GF-D8 (cell line): Measurements from ENCODE around the gene ATOH8.
"Not testable (repeated sequence)": the region's sequence is repeated elsewhere in the genome, so short reads cannot be mapped to it uniquely, and the experiment has no call there.

Experiments used
- DNase-seq: peaks from one replicate; lab custom pipeline; 2025; lab: John Stamatoyannopoulos, UW

ATOH8 gene, protein sequence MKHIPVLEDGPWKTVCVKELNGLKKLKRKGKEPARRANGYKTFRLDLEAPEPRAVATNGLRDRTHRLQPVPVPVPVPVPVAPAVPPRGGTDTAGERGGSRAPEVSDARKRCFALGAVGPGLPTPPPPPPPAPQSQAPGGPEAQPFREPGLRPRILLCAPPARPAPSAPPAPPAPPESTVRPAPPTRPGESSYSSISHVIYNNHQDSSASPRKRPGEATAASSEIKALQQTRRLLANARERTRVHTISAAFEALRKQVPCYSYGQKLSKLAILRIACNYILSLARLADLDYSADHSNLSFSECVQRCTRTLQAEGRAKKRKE

DNA sequence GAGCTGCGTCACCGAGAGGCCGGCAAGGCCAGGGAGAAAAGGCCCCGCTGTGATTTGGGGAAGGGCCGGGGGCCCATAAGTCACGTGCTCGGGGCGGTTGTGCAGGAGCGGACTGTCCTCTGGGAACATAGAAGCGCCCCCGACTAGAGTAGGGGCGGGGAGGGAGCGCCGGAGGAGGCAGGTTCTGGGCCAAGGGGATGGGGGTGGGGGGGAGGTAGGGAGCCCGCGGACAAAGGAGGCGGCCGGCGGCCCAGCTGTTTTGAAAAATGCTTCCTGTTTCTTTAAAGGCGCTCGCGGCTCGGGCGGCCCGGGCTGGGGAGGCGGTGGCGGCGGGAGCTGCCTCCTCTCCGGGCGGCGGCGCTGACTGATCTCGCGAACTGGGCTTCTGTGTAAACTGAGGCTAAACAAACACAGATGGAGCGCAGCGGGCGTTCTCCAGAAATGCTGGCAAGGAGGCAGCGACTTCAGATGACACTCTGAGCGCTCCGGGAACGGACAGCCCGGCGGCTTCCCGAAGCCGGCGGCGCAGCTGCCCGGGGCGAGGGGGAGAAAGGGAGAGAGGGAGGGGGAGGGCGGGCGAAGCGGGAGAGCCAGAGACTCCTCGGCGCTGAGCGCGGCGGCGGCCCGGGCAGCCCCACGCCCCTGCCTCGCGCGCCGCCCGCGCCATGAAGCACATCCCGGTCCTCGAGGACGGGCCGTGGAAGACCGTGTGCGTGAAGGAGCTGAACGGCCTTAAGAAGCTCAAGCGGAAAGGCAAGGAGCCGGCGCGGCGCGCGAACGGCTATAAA lies at the start of gene ATOH8:
TSS of gene ATOH8 (plus strand) at position 467 of the 788 bp plus-strand sequence. CDS start at position 666, 199 bp downstream.
- peak; percentile 2 for DNase-seq

DNA sequence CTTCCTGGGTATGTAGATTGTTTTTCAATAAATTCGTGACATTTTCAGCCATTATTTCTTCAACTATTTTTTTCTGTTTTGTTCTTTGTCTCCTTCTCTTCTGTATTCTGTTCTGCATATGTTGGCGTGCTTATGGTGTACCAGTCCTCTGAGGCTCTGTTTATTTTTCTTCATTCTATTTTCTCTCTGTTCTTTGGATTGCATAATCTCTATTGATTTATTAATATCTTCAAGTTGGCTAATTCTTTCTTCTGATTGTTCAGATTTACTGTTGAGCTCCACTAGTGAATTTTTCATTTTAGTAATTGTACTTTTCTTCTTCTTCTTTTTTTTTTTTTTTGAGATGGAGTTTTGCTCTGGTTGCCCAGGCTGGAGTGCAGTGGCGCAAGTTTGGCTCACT lies 49.8 kb upstream of the ATOH8 start:
- no peak for DNase-seq

DNA sequence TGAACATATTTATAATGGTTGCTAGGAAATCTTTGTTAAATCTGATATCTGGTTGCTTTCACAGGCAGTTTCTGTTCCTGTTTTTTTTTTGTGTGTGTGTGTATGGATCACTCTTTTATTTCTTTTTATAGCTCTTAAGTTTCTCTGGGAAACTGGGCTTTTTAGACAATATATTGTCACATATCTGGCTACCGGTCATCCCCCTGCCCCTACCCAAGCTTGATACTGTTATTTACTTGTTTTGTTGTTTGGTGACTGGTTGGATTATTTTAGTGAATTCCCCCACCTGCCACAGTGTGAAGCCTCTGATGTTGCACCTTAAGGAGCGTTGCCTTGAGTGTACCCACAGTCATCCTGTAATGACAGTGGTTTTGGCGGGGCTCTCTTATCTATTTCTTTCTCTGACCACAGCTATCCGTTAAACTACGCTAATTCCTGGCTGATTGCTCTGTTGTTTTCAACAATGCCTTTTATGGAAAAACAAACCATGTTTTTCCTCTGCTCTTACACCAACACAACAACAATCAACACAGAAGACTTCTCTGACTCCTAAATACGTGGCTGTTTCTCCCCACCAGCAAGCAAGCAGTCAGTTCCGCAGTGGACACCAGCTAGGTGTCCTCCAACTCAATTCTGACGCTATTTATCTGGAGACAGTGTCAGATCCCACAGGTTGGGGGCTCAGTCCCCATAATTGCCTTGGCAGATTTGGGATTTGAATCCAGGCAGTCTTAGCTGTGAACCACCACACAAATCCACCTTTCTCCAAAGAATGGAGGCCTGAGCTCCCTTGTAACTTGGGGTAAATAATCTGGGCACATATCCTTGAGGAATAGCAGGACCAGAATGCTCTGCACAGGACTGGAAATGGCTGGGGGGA lies 48.8 kb upstream of the ATOH8 start:
- peak; percentile 40 for DNase-seq

DNA sequence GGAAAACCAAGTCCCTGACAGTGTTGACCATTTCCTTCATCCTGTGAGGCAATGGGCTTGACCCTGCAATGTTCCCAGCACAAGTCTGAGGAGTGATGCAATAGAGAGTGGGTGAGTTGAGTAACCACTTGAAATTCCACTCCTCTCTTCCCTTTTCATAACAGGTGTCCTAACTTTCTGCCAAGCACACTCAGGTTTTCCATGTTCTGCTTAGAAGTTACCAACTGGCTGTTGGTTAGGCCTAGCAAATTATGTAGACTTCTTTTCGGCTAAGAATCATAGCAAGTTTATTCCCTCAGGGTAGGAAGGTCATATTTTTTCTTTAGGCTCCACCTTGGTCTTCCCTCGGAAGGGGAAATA lies 48.1 kb upstream of the ATOH8 start:
- peak; percentile 84 for DNase-seq

DNA sequence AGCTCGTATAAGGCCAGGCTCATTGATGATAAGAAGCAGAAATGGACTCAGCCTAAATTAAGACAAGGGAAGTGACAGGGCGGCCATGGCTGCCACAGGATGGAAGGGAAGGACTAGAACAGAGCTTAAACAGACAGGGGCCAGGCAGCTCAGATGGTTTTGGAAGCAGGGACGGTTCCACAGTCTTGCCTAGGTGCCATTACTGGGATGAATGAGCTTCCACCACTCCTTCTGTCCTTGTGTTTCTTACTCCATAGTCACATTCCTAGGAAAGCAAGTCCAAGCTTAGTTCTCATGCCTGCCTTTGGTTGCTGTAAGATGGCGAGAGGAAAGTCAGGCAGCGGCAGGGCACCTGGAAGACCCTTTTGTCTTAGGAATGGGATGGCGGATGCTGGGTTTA lies 47.7 kb upstream of the ATOH8 start:
- no peak for DNase-seq

DNA sequence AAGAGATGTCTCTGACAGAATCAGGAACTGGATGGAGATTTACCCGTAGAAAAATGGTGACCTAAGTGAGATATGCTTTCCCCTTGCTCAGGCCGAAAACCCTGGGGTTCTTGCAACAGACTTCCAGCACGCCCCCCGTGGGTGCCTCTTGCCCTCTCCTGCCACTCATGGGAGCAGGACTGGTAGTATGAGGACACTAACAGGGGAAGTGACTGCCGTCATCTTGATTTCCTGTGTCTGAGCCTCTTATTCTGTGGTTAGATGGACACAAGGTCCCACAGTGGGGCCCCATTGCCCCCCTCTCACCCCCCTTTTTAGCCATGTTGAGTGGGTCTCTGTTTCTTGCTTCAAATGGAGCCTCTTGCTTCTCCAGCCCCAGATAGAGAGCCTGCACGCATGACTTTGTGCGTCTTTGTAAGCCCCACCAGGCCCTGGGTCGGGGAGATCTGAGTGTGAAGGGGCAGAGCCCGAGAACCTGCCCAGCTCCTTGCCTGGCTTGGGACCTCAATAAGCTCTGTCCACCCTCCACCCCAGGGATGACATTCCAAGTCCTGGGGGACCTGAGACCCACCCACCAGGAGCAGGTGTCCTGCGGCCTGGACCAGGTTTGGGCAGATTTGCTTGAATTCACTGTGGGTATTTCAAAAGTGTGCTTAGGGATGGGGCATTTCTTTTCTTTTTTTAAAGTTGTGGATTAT lies 47.0 kb upstream of the ATOH8 start:
- DNase-seq = peak; percentile 74

DNA sequence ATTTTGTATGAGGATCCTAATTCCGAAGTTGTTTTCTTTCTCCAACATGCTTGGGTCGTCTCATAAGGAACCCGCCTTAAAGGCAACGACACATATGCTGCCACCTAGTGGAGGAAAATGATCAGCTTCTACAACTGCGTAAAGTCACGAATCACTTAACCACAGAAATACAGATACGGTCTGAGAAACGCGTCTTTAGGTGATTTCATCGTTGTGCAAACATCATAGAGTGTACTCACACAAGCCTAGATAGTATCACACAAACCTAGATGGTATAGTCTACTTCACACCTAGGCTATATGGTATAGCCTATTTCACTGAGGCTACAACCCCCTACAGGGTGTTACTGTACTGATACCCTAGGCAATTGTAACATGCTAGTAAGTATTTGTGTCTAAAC lies 46.5 kb upstream of the ATOH8 start:
- DNase-seq = peak; percentile 80

DNA sequence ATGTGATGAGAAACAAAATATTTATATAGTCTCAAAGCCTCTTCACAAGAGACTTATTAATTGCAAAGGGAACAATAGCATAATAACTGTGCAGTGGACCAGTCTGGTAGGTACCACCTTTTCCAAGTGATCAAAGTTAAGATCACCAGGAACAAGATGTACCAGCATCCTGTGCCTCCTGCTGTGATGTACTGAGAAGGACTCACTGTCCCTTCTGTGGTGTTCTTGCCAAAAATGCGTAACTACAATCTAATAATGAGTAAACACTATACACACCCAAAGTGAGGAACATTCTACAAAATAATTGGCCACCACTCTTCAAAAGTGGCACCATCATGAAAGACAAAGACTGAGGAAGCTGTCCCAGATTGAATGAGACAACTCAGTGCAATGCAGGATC lies 45.1 kb upstream of the ATOH8 start:
- no peak for DNase-seq

DNA sequence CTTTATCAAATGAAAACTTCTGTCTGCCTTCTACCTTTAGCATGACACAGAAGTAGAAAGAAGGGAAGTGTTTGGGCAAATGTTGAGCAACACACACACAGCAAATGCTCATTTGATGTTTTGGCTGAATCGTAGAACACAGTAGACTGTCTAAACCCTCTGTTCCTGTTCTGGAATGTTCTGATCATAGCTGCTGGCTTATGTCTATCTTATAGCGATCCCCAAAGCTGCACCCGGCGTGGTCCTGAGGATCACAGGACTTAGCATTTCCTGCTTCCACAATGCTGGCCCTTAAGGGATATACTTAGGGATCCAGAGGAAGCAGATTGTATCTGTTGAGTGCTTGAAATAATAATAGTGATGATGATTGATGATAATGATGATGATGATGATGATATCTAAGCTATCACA lies 44.4 kb upstream of the ATOH8 start:
- peak; percentile 67 for DNase-seq

DNA sequence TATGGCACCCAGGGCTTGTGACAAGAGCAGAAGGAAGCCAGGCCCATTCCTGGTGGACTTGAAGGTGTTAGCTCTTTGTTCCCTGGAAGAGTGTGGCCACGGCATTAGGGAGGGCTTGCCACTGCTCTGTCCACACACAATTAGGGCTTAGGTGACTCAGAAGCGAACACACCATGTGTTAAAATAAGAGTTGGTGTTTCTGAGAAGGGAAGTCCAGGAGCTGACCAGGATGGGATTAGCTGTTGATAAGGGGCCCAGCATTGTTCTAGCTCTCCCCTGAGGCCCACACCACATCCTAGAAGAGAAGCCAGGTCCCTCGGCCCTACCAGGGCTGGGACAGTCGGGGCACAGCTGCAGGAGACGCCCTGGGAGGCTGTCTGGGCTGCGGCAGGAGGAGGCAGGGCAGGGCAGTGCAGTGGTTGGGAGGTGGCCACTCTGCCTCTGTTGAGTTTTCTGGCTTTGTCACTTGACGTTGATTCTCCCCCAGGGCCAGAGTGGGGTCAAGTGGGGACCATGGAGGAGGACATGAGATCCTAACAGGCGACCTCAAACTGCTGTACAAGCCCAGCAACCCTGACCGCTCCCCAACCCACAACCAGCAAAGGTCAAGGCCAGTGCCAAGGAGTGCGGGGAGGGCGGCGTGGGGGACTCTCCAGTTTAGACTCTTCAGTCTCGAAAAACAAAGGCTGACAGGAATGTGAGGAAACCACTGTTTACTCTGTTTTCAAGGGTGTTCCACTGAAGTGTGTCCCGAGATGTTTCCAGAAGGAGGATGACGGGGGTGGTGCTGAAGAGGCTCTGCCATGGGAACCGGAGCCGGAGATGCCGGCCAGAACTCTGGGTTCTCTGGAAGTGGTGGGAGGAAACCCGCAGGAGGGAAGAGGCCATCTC lies 42.9 kb upstream of the ATOH8 start:
- DNase-seq = peak; percentile 44

DNA sequence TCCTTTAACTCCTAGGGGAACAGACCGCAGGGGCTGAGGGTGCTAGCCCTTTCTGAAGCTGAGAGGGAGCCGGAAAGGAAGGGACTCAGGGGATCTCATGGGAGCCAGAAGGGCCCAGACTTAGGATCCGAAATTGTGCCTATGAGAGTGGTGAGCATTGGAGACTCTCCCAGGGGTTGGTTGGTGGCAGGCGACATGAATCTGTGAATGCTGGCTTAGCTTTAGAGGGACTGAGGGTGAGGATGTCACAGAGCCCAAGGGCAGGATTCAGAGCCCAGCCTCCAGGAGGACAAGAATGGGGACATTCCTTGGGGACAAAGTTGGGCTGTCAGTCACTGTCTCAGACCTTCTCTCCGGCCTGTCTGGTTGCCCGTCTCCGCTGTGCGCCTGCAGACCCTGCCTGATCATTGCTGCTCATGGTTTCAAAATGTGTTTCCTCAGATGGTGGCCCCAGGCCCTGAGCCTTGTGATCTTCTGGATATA lies 42.2 kb upstream of the ATOH8 start:
- DNase-seq = no peak

DNA sequence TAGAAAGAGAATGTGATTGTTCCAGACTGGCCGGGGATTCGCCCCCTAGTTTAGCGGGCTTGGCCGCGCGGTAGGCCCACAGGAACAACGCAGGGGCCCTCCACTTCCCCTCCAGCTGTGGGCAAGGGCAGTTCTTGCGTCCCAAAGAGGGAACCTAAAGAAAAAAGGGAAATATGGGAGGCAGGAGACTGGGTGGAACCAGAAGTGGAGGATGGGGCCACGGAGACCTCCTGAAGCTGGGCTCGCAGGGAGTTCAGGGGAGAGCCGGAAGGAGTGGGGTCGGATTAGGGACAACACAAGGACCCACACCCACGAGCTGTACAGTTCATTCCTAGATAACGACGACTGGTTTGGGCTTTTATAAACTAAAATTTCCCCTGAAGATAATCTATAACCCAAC lies 41.5 kb upstream of the ATOH8 start:
- peak; percentile 68 for DNase-seq

DNA sequence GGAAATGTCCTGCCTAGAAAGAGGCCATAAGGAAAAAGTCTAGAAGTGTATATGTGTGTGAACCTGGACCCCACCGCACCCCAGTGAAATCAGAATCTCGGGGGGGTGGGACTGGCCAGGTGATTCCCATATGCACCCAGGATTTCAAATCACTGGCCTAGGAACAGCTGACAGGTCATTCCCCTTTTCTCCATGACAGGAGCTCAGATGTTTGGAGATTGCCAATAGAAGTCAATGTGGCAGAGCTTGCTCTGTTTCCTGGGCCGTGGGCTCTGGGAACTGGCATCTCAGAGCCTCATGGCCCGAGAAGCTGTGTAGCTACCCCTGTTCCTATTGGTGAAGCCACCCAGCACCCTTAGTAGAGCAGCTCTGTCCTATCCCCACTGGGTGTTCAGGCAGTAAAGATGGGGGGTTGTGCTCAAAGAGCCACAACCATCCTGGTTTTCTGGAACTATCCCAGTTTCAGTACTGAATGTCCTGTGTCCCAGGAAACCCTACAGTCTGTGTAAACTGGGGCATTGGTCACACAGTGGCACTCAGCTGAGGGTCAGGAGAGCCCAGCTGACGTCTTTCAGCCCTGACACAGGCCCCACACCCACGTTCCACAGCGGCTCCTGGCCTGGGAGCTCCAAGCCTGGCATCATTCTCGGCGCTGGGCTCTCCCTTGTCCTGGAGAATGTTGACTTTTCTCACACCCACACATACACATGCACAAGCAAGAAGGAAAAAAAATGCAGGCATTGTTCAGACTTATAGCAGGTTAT lies 40.8 kb upstream of the ATOH8 start:
- DNase-seq = no peak

DNA sequence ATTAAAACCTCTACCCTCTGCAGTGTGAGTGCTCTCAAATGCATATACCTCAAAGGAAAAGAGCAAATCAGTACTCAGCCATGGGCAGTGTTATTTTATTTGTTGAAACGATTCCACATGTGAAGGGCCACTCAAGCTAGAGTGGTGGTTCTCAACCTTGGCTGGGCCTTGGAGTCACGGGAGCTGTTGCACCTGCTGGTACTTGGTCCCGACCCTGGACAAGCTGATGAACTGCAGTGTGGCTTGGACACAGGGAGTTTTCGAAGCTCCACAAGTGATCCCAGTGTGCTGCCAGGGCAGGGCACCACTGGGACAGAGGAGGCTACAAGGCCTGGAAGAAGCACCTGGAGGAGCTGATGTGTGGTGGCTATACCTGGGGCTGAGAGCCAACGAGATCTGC lies 40.0 kb upstream of the ATOH8 start:
- DNase-seq = no peak

DNA sequence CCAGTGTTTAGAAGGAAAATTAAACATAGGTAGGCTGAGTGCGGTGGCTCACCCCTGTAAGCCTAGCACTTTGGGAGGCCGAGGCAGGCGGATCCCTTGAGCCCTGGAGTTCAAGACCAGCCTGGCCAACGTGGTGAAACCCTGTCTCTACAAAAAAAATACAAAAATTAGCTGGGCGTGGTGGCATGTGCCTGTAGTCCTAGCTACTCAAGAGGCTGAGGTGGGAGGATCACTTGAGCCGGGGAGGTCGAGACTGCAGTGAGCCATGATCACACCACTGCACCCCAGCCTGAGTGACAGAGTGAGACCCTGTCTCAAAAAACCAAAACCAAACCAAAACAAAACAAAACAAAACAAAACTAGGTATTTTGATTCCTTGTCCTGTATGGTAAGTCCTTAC lies 39.4 kb upstream of the ATOH8 start:
- not testable (repeated sequence) for DNase-seq

DNA sequence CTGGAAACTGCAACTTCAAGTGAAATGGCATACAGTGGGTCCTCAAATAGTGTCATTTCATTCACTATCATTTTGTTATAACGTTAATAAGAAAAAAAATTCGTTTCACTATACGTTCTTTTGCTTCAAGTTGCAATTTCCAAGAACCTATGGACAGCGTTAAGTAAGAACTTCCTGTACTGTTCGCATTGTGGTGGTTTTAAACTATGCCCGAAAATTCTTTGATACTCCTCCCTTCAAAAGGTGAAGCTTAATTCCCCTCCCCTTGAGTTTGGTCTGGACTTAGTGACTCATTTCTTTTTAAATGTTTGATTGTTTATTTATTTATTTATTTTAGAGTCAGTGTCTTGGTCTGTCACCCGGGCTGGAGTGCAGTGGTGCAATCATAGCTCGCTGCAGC lies 39.0 kb upstream of the ATOH8 start:
- DNase-seq = peak; percentile 67

DNA sequence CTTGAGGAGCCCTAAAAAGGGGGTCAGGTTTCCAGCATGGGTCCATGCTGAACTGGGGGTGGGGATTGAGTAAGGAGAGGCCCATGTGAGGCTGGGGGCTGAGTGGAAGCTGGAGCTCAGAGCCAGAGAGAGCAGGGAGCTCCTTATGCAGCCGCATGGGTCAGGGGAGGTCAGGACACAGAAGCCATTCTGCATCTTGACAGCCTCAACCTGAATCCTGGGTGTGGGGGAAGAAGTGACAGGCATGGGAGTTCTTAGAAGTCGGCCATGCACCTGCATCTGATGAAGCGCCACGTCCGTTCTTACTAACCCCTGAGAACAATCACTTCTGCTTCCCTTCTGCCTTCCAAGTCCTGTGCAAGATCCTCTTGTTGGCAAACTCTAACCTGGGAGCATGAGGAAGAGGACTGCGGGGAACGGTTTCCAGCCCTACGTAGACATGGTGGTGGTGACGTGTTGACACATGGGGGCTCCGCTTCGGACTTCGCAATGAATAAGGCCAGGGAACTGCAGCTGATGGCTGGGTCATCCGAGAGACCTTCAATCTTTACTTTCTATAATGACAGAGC lies 37.4 kb upstream of the ATOH8 start:
- peak; percentile 42 for DNase-seq

DNA sequence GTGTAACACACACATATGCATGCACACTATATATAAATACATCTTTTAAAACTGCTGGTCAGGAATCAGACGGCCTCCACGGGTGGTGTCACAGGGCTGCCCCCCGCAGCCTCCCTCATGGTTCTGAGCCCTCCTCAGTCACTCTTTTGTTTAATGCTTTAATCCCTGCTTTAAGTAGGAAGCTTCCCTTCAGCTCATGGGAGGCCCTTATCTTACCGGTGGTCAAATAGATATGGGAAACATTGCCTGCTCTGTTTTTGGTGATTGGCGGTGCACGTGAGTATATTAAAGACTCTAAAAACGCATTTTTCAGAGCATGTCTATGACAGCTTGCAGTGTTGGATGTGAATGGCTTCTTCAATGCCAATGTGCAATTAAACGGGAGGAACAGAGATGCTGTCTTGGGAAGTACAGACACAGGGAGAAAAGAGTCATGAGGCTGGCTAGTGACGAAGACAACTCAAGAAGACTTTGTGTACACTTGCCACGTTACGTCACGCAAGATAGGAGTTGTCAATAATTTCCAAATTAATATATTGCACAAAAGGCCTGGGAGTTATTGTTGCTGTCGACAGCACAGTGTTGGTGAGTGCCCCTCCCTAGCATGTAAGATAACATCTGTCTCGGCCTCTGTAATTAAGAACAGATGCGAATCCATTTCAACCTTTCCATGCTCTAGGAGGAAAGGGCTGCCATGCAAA lies 36.3 kb upstream of the ATOH8 start:
- DNase-seq = no peak

DNA sequence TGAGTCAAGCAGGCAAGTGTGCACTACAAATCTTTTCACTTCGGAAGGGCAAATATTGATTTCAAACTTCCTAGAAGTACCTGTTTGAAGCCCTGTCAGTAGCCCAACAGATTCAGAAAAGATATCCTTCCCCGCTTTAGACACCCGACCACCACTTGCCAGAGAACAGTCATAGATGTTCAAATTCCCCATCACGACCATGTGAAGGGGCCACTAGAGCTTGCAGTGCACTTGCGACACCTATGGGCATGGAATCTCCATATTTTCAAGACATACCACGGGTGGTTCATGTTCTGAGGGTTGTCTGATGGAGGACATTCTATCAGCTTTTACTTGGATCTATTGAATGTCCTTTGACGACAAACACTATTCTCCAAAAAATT lies 35.8 kb upstream of the ATOH8 start:
- no peak for DNase-seq
